Dermis microvascular lymphatic vessel endothelial cell (primary cell): Measurements from ENCODE around the gene CCDC85A. TPM values are rescaled to one million over a fixed set of nuclear protein-coding genes. Genes with fewer than 3 reads are reported as not detected.

Experiments
- DNase-seq, 2 donors: peaks; one replicate each; pipeline versions ENCODE4 v3.0.0 to v3.0.0-alpha.2; 2010; ENCODE audit warnings: low read depth in 2 of 2
- total RNA-seq: library from RNA; depleted of rRNA; stranded (reverse); fragments of >200 nt; gene quantifications from 2 replicates; pipeline ENCODE4 v1.2.1, GENCODE V29; 2014

The CCDC85A gene
- total RNA-seq, 1 donor from 2014 or later = 2.2 TPM

DNA sequence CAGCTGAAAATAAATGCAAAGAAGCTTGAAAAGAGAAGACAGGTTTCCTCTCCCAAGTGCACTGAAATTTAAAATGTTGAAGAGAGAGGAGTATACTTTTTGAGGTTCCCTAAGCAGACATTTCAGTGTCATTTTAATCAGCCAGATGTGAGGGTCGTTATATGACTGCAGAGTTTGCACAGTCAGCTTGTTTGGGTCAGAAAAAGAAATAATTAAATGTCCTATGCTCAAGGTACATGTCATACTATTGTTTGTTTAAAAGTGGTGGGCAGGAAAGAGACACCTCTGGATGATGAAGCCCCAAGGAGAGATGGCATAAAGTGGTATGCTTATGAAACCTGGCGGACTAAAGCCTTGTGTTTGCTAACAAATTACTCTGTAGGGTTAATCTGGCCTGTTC, 55.2 kb downstream of the CCDC85A start:
- no peak for DNase-seq

DNA sequence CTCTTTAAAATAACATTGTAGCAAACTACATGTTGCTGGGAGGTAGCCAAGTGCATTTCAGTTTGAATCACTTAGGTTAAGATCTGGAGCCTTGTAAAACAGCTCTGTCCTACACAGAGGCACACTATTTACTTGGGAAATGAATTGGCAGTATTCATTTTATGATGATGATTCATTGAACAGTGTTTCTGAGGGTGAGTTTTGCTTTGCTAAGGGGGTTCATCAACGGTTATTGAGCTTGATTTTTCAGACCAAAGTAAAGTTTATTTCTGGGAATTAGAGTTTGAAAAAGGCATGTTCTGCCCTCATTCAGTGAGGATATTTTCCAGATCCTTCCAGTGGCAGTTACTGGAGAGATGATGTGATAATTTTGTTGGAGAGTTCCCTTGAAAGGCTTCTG, 55.6 kb downstream of the CCDC85A start:
- DNase-seq = peak in 1 of 2 donors; percentile 12

DNA sequence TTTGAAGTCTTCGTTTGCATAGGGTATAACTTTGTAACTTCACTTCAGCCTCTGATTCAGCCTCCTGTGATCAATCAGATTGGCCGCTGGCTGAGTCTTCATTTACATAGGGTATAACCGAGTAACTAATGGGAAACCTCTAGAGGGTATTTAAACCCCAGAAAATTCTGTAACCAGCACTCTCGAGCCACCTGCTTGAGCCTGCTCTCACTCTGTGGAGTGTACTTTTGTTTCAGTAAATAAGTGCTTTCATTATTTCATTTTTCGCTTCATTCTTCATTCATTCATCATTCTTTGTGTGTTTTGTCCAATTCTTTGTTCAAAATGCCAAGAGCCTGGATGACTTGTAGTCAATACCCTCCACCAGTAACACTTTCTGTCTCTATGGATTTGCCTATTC, 56.4 kb downstream of the CCDC85A start:
- DNase-seq = no peak

DNA sequence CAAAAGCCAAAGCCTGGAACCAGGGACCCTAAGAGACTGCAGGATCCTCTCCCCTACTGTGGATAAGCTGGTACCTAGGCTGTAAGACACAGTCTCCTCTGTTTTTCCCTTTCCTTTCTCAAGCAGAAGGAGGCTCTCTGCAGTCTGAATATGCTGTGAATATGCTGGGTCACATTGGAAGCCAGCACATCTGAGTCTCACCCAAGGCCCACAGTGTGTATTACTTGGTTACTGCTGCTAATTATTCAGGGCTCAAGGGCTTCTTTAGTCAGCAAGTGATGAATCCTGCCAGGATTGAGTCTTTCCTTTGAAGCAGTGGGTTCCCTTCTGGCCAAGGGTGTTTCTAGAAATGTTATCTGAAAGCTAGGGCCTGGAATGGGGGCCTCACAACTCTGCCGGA, 60.7 kb downstream of the CCDC85A start:
- DNase-seq = no peak

DNA sequence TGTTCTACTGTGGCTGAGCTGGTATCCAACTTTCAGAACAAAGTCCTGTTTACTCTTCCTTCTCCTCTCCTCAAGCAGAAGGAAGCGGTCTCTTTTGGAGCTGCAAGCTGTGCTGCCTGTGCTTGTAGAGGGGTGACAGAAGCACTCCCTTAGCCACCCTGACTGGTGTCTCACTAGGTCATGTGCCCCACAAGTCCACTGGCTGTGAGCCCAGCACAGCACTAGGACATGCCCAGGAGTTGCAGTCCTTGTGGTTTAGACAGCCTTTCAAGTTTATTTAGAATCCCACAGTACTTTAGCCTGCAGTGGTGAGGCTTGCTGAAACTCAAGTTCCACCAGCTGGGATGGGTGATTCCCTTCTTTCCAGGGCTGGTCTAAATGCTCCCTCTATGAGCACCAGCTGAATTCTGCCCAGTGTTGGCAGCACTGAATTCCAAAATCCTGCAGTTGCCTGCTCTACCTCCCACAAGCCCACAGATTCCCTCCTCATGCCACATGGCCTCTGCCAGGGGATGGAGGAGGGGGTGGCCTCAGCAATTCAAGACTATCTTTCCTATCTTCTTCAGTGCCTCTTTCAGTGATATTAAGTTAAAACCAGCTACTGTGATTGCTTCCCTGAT, 61.2 kb downstream of the CCDC85A start:
- no peak for DNase-seq

DNA sequence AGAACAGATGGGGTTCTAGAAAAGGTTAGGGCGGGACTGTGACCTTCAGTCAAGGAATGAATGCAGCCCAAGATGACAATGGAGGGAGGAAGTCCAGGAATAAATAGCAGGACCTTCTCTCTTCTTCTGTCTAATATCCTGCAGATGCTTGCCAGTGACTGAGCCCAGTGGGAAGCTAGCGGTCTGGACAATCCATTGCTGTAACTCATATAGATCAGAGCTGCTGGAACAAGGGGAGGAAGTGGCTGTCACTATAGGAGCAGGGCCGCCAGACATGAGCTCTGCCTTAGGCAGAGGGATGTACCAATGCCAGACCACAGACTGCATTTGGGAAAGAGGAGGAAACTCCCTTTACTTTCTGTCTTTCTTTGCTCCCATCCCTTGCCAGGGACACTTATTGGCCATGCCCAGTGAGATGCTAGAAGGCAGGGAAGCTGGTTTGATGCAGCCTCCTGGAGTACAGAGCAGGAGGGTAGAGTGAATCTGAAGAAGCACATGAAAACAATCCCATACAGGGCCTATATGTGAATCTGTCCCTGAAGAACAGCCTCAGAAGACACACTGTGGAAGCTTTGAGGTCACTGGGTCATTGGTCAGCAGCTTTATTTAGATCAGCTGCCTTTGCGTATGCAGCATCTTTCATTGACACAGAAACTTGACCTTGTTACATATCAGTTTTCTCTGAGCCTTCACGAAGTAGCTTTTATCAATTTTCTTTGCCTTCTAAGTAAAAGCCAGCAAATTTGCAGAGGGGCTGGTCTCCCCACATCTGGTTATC, 65.4 kb downstream of the CCDC85A start:
- no peak for DNase-seq

DNA sequence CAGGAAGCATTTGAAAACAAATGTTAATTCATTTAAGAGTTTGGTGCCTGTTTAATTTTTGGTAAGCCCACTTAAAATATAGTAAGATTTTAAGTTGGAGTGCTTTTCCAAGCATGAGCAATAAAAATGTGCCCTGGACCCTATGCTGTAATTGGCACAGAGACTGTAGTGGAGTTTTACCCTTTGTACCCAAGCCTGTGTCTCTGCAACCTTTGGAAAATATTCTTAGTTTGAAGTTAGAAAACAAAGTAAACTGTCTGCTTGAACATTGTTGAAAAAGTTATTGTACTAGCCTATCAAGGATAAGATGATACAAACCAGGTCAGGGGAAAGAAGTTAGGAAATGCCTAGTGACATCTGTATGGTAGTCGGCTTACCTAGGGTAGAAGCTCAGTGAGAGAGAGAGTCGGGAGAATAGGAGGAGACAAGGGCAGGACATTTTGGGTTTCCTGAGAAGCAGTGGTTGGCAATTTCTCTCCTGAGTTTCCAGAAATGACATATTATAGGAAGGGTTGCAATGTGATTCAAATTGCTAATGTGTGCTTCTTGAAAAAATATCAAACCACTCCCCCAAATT, 66.5 kb downstream of the CCDC85A start:
- DNase-seq = no peak

DNA sequence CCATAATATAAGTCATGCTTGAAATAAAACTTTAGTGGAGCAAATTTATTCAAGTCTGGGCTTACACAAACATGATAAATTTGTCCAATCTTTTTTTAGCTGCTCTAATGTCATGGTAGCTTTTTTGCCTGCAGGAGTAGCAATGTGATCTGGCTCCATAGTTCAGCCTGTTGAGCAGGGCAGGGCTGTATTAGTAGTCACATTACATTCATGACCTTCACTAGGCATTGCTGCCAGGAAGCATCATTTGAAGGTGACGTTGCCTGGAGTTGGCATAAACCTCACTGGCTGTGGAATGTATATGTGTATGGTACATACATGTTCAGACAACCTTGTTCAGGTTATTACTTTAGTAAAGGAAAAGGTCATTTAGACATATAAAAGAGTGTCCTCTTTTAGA, 76.6 kb downstream of the CCDC85A start:
- no peak for DNase-seq

DNA sequence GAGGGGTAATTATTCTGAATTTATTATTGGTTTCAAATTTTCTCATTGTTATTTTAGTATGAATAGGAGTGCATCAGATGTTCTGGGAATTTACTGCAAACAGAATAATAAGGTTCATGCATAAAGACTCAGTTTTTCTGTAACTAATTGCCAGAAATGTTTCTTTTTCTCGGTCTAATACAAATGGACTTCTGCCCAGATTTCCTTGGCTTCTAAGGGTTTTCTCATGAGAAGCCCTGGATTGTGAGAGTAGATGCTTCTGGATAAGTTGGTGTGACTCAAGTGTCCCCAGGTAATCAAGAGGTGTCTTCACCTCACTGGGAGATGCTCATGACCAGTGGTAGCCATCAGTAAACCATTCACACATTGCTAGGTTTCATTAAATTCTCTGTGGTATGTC, 78.5 kb downstream of the CCDC85A start:
- no peak for DNase-seq

DNA sequence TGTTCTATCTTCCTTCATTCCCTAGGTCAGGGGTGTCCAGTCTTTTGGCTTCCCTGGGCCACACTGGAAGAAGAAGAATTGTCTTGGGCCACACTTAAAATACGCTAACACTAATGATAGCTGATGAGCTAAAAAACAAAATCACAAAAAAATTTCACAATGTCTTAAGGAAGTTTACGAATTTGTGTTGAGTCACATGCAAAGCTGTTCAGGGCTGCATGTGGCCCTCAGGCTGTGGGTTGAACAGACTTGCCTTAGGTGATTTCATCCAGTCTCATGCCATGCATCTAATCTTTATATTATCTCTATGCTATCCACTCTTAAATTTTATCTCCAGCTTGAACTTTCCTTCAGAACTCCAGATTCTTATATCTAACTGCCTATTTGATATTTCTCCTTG, 80.1 kb downstream of the CCDC85A start:
- no peak for DNase-seq

DNA sequence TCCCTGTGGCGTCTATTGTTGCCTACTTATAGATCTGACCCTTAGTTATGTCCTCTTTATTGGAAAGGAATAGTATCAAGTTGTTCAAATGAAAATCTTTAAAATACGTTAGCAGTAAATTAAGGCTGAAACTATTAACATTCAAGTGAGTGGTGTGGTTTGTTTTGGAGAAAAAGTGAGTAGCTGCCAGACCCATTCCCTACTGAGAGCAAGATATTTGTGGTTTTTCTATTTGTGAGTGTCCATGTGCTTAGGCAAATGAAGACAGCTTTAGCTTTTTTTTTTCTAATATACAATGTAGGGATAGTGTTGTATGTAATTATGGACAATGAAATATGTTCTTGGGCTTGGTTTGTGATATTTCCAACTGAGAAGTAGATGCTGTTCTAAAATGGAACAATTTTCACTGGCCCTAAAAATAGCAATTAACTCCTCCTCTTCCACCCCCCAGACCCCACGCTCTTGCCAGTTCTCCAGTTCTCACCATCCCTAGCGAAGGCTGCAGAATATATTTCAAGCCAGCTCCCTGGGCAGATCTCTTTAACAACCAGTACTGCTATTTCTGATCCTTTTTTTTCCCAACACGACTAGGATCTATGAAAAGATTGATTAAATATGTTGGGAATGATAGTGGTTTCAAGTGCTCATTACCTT, 83.1 kb downstream of the CCDC85A start:
- no peak for DNase-seq

DNA sequence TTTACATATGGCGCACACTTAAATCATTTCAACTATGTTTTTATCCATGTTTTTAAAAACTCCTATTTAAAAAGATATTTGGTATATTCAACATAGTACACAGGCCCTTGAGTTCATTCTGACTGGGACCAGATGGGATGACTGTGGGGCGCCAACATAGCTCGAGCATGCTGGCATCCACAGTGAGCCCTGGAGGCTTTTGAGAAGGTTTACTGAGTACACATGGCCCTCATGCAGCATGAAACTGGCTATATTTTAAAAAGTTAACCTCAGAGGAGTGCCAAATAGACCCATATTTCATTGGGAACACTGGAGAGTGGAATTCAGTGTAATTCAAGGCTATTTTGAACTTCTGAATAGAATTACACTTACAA, 83.6 kb downstream of the CCDC85A start:
- no peak for DNase-seq

DNA sequence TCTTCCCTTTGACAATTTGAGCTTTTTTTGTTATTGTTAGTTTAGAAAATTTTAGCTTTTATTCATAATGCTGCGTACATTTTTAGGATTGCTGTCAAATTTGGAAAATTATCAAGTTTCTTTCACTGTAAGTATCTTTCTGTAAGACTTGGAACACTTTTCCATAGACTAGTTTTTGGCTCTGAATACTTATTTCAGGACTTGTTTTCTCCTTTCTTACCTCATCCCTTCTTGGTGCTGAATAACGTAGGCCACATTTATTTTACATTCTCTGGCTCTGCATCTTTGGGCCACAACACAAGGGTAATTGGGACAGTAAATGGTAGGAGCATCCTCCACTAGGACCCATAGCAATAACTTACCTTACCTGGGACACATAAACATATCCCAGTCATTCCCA, 85.1 kb downstream of the CCDC85A start:
- DNase-seq = no peak

DNA sequence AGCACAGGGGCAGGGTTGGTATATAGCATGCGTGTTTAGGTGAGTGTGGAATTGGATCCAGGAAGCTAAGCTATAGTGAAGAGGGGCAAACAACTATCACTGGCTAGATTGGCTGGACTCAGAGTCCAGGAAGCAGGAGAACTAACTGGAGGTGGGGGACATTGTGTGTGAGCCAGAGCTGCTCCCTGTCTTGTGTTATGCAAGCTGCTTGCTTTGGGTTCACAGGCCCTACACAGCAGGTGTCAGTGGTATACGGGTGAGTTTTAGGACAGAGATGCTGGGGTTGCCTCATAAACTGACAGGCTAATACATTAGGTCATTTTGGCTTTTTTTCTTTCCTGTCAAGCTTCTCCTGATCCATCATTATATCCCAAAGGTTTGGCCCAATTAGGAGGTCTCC, 87.5 kb downstream of the CCDC85A start:
- DNase-seq = no peak

DNA sequence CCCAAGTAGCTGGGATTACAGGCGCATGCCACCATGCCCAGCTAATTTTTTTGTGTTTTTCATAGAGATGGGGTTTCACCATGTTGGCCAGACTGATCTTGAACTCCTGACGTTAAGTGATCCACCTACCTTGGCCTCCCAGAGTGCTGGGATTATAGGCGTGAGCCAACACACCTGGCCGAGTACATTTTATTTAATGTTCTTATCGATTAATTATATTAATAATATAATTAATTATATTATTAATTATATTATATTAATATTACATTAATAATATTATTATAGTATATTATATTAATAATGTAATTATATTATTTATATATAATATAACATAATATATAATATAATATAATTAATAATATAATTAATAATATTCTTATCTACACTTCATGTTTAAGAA, 101.4 kb downstream of the CCDC85A start:
- DNase-seq = no peak

DNA sequence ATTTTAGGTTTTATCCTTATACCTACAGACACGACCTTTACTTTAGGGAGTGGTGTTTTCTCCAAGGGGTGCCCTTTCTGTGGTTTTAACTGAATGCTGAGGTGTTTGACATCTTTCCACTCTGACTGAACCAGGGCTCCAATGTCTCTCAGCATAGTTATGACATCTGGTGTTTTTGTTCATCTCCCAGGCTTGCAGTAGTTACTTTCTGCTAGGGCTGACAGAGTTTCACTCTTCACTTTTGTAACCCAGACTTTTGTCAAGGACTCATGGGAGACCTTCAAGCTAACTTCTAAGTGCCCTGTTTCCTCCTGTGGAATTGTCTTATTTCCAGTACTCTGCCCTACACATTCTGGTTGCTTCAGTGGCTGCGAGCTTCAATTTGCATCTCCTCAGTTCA, 103.1 kb downstream of the CCDC85A start:
- DNase-seq = no peak

DNA sequence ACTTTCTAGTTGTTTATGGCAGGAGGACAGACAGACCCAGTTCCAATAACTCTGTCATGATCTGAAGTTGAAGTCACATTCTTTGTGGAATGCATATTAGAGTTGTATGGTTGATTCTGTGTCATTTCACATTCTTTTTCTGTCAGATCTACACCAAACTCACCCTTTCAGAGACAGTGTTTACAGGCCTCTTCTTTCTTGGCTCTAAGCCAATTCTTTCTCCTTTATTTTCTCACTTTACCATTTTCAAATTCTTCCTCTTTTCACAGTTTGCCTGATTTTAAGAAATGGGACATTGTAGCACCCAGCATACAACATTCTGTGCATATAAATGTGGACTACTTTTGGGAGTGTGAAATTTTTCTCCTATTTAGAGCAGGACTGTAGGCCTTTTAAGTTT, 103.7 kb downstream of the CCDC85A start:
- no peak for DNase-seq

DNA sequence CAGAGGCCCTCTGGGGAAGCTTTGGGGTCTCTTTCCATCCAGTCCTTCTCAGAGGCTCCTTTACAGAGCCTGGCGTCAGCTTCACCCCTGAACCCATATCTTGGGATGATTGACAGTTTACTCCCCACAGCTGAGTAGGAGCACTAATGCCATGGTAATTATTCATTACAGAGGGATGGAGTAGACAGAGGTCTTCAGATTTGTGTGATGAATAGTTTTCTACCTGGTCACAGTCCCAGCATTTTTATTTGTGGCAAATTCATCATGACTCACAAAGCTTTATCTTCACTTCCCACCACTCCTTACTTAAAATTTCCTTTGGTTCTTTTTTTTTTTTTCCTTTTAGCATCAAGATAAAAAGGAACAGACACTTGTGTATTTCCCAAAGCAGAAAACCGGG, 104.2 kb downstream of the CCDC85A start:
- no peak for DNase-seq

DNA sequence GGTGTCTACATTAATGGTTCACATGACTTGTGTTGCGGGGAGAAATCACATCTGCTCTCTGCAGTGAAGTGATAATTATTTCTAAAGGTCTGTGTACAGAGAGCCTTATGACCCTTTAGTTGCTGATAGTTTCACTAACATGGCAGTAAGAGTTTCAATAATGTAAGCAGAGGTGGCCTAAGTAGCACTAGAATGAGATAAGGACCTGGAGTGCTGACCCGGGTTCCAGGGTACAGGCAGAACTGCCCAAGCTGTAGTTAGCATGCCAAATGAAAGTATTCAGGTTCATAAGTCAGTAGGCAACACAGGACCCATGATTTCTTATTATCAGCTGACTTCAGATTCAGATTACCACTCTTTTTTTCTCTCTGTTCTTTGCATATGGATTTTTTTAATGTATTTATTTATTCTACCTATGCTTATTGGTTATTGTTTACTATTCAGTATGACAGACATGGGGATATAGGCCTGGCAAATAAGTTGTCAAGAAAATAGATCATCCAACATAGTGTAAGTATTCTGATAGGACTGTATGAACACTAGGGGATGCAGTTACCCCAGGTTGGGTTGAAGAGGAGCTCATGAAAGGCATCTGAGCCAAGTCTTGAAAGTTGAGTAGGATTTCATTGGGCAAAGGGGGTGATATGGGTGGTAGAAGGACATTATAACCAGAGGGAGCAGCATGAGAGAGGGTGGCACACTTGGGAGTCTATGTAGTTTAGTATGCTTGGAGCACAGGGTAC, 105.2 kb downstream of the CCDC85A start:
- no peak for DNase-seq

DNA sequence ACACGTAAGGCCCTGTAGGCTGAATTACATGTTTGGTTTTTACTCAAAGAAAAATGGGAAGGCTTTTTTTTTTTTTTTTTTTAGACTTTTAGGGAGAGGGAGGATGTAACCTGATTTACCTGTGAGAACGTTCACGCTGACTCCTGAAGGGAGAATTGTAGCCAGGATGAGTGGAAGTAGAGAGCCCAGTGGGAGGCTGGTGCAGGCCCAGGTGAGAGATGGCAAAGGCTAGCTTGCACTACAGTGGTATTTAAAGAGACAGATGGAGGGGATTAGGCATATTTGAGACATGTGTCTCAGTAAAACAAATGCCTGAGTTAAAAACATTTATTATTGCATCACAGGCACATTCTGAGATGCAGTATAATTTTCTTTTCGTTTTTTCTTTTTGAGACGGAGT, 107.9 kb downstream of the CCDC85A start:
- no peak for DNase-seq

DNA sequence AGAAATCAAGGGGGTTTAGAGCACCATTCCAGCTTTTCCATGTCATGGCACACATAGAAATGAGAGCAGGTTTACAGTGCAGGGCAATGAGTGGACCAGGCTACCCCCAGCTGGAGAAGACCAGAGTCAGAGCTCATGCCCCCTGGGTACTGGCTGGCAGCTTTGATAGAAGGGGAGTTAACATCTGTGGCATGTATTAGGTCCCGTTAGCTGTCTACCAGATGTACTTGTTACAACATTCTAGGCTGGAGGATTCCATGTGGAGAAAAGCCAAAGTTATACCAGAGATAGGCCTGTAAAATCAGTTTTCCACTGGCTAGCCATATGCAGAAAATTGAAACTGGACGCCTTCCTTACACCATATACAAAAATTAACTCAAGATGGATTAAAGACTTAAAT, 109.2 kb downstream of the CCDC85A start:
- no peak for DNase-seq

DNA sequence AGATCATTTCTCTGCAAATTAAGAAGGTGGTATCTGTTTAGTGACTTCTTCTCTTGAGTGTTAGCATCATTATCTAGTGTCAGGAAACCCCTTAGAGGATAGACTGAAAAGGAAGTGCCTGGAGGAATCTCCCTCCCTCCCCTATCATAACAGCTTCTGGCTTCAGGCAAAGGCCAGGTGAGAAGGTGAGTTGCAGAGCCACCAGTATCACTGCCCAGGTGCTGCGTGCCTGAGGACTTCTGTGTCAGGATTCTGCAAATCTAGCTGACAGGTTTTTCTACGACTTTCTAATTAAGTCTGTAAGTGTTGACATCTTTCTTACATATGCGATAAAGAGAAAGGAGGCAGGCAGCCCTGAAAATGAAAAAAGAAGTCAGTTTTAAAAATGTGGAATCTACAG, 111.9 kb downstream of the CCDC85A start:
- no peak for DNase-seq
